ENCODE data around the gene GPANK1.

The GPANK1 gene

GRCh38 chr6:31701666-31702404 is 37.0 kb upstream of the GPANK1 start:
- peak; percentile 53 for DNase-seq (ENCODE audit: low read depth)
- peak overlapping the region; percentile 78 for H3K4me3 ChIP-seq (ENCODE audit: low read depth, low read length)
- no peak for TF ChIP-seq CTCF (conservative IDR thresholded peaks at IDR 0.05; ENCODE audit: low read depth, low read length)

- DNase-seq (ENCODE audit: low read depth) = no peak
- H3K4me3 ChIP-seq (ENCODE audit: low read depth, low read length) = no peak overlapping the region
- no peak for TF ChIP-seq CTCF (conservative IDR thresholded peaks at IDR 0.05; ENCODE audit: low read depth, low read length)
Measured at GRCh38 chr6:31700740-31701401, 36.1 kb upstream of the GPANK1 start.

GRCh38 chr6:31697555-31697954 is 32.8 kb upstream of the GPANK1 start:
- peak; percentile 16 for DNase-seq (ENCODE audit: low read depth)
- TF ChIP-seq CTCF (conservative IDR thresholded peaks at IDR 0.05; ENCODE audit: low read depth, low read length) = no peak
- no peak overlapping the region for H3K4me3 ChIP-seq (ENCODE audit: low read depth, low read length)

GRCh38 chr6:31693535-31693934 is 28.7 kb upstream of the GPANK1 start:
- TF ChIP-seq CTCF (conservative IDR thresholded peaks at IDR 0.05; ENCODE audit: low read depth, low read length) = no peak
- H3K4me3 ChIP-seq (ENCODE audit: low read depth, low read length) = no peak overlapping the region
- DNase-seq (ENCODE audit: low read depth) = no peak

GRCh38 chr6:31692886-31693285 is 28.1 kb upstream of the GPANK1 start:
- no peak for DNase-seq (ENCODE audit: low read depth)
- no peak overlapping the region for H3K4me3 ChIP-seq (ENCODE audit: low read depth, low read length)
- no peak for TF ChIP-seq CTCF (conservative IDR thresholded peaks at IDR 0.05; ENCODE audit: low read depth, low read length)

- DNase-seq (ENCODE audit: low read depth) = no peak
- no peak for TF ChIP-seq CTCF (conservative IDR thresholded peaks at IDR 0.05; ENCODE audit: low read depth, low read length)
- no peak overlapping the region for H3K4me3 ChIP-seq (ENCODE audit: low read depth, low read length)
Measured at GRCh38 chr6:31692353-31692752, 27.6 kb upstream of the GPANK1 start.

Data from choroid plexus epithelial cell (primary cell).